IMR-90 (cell line): Measurements from ENCODE around the gene ELP6. TPM values are rescaled to one million over a fixed set of nuclear protein-coding genes. Genes with fewer than 3 reads are reported as not detected.

ENCODE experiments used
- ATAC-seq: fragments of 200-7000 bp; cut with Tn5 transposase; 2 replicates; pipeline ENCODE4 v1.9.1; 2020; ENCODE audit warnings: low read depth, mild to moderate bottlenecking, moderate library complexity
- BruUV-seq: library from RNA; stranded (reverse); fragments of 400-500 nt; replicated peaks from 2 replicates; lab custom pipeline; 2021; lab: Mats Ljungman, UMichigan
- CTCF ChIA-PET: fragments of 300-600 bp; formaldehyde crosslinking; extraction: SDS; loops from one replicate; lab custom pipeline; 2021; ENCODE audit warnings: antibody characterized with exemption; lab: Yijun Ruan, JAX
- POLR2A ChIA-PET: fragments of 300-600 bp; sonication (Branson Sonifier 250); formaldehyde crosslinking; loops from one replicate; lab custom pipeline; 2022; ENCODE audit warnings: antibody characterized with exemption; ENCODE audit not compliant: unreplicated experiment; lab: Charles Lee
- DNase-seq: peaks from one replicate; pipeline ENCODE4 v3.0.0; 2013
- H2AFZ ChIP-seq: replicated peaks from 2 replicates; pipeline ENCODE3; 2013; ENCODE audit warnings: low read length, mild to moderate bottlenecking; ENCODE audit not compliant: poor library complexity
- H2AK5ac ChIP-seq: 2 replicates; pipeline ENCODE4 v1.6.1; 2013; ENCODE audit warnings: low read depth, low read length, inconsistent platforms
- H2AK9ac ChIP-seq: replicated peaks from 2 replicates; pipeline ENCODE3; 2013; ENCODE audit warnings: mild to moderate bottlenecking, low read depth, low read length, moderate library complexity; ENCODE audit not compliant: poor library complexity
- H2BK120ac ChIP-seq: 2 replicates; pipeline ENCODE4 v1.6.1; 2013; ENCODE audit warnings: low read depth, low read length, inconsistent platforms
- H2BK15ac ChIP-seq: 3 replicates; pipeline ENCODE4 v1.6.1; 2013; ENCODE audit warnings: low read depth, low read length, inconsistent platforms
- H2BK20ac ChIP-seq: 2 replicates; pipeline ENCODE4 v1.6.1; 2013; ENCODE audit warnings: low read depth, mild to moderate bottlenecking, inconsistent platforms, low read length, moderate library complexity
- H2BK5ac ChIP-seq: 2 replicates; pipeline ENCODE4 v1.6.1; 2013; ENCODE audit warnings: mild to moderate bottlenecking, low read depth, low read length, inconsistent platforms; ENCODE audit not compliant: poor library complexity, severe bottlenecking
- H3K14ac ChIP-seq: replicated peaks from 2 replicates; pipeline ENCODE4 v1.6.1; 2013; ENCODE audit warnings: low read depth, low read length, inconsistent platforms
- H3K18ac ChIP-seq: 2 replicates; pipeline ENCODE4 v1.6.1; 2013; ENCODE audit warnings: low read depth, low read length, control low read depth
- H3K23ac ChIP-seq: 2 replicates; pipeline ENCODE4 v1.6.1; 2013; ENCODE audit warnings: low read depth, low read length, inconsistent platforms
- H3K27ac ChIP-seq: 2 replicates; pipeline ENCODE4 v1.5.1; 2013; ENCODE audit warnings: mild to moderate bottlenecking, control low read depth, low read length; ENCODE audit not compliant: insufficient read depth
- H3K27me3 ChIP-seq: 2 replicates; pipeline ENCODE4 v1.6.1; 2013; ENCODE audit warnings: low read length; ENCODE audit not compliant: control insufficient read depth, insufficient read depth
- H3K36me3 ChIP-seq: 2 replicates; pipeline ENCODE4 v1.6.1; 2013; ENCODE audit warnings: low read length, mixed read lengths; ENCODE audit not compliant: control insufficient read depth, insufficient read depth
- H3K4ac ChIP-seq: 2 replicates; pipeline ENCODE4 v1.6.1; 2013; ENCODE audit warnings: low read depth, low read length, inconsistent platforms
- H3K4me1 ChIP-seq: 2 replicates; pipeline ENCODE4 v1.6.1; 2013; ENCODE audit warnings: low read length, mixed read lengths; ENCODE audit not compliant: control insufficient read depth, insufficient read depth
- H3K4me2 ChIP-seq: 2 replicates; pipeline ENCODE4 v1.6.1; 2013; ENCODE audit warnings: low read depth, mild to moderate bottlenecking, control low read depth, low read length, moderate library complexity
- H3K4me3 ChIP-seq: 2 replicates; pipeline ENCODE4 v1.5.1; 2013; ENCODE audit warnings: low read depth, mild to moderate bottlenecking, control low read depth, low read length, moderate library complexity; ENCODE audit not compliant: insufficient read depth
- H3K56ac ChIP-seq: 2 replicates; pipeline ENCODE4 v1.6.1; 2013; ENCODE audit warnings: low read length, inconsistent platforms; ENCODE audit not compliant: insufficient read depth; ENCODE audit errors: extremely low read depth
- H3K79me1 ChIP-seq, 2 experiments: 2 replicates each; pipeline ENCODE4 v1.6.1; 2013; ENCODE audit warnings: low read length in 2 of 2, inconsistent platforms in 1 of 2, low read depth in 1 of 2
- H3K9ac ChIP-seq: 2 replicates; pipeline ENCODE4 v1.6.1; 2013; ENCODE audit warnings: low read depth, low read length, control low read depth
- H3K9me1 ChIP-seq: 2 replicates; pipeline ENCODE4 v1.6.1; 2013; ENCODE audit warnings: low read length, inconsistent platforms; ENCODE audit not compliant: insufficient read depth
- H3K9me3 ChIP-seq: 2 replicates; pipeline ENCODE4 v1.6.1; 2013; ENCODE audit warnings: low read length; ENCODE audit not compliant: control insufficient read depth, insufficient read depth
- H4K20me1 ChIP-seq: 2 replicates; pipeline ENCODE4 v1.6.1; 2013; ENCODE audit warnings: low read length, inconsistent platforms; ENCODE audit not compliant: insufficient read depth
- H4K5ac ChIP-seq: 2 replicates; pipeline ENCODE4 v1.6.1; 2013; ENCODE audit warnings: mild to moderate bottlenecking, low read depth, low read length, control low read depth
- H4K8ac ChIP-seq, 2 experiments: 2 replicates each; pipeline ENCODE4 v1.6.1; 2013; ENCODE audit warnings: low read depth in 2 of 2, low read length in 2 of 2, control low read depth in 1 of 2, inconsistent platforms in 1 of 2
- H4K91ac ChIP-seq: 2 replicates; pipeline ENCODE4 v1.6.1; 2013; ENCODE audit warnings: low read depth, low read length, inconsistent platforms; ENCODE audit not compliant: insufficient read depth
- CEBPB ChIP-seq: IDR thresholded peaks from 2 replicates; pipeline ENCODE4 v1.6.1; 2012; ENCODE audit warnings: low read depth, low read length, improper control_type of control experiment
- CHD1 ChIP-seq: IDR thresholded peaks from 2 replicates; pipeline ENCODE4 v1.6.1; 2012; ENCODE audit warnings: low read depth, low read length, improper control_type of control experiment
- ELK1 ChIP-seq: fragments of 150-350 bp; IDR thresholded peaks from 2 replicates; pipeline ENCODE4 v1.6.1; 2016; ENCODE audit warnings: low read depth, mild to moderate bottlenecking, low read length, moderate library complexity, borderline replicate concordance
- FOS ChIP-seq: fragments of 150-350 bp; IDR thresholded peaks from 2 replicates; pipeline ENCODE4 v1.6.1; 2016; ENCODE audit warnings: low read depth, low read length
- MAFK ChIP-seq: IDR thresholded peaks from 2 replicates; pipeline ENCODE4 v1.6.1; 2012; ENCODE audit warnings: low read depth, low read length, improper control_type of control experiment
- MAZ ChIP-seq: IDR thresholded peaks from 2 replicates; pipeline ENCODE4 v1.6.1; 2012; ENCODE audit warnings: low read depth, mild to moderate bottlenecking, low read length, improper control_type of control experiment, moderate library complexity, borderline replicate concordance
- MXI1 ChIP-seq: IDR thresholded peaks from 2 replicates; pipeline ENCODE4 v1.6.1; 2012; ENCODE audit warnings: low read depth, mild to moderate bottlenecking, low read length, moderate library complexity, borderline replicate concordance
- NFE2L2 ChIP-seq: fragments of 150-350 bp; IDR thresholded peaks from 2 replicates; pipeline ENCODE4 v1.6.1; 2016; ENCODE audit warnings: low read depth, mild to moderate bottlenecking, low read length
- RAD21 ChIP-seq: IDR thresholded peaks from 2 replicates; pipeline ENCODE4 v1.6.1; 2012; ENCODE audit warnings: low read length, improper control_type of control experiment
- RCOR1 ChIP-seq: IDR thresholded peaks from 2 replicates; pipeline ENCODE4 v1.6.1; 2012; ENCODE audit warnings: mild to moderate bottlenecking, low read length, improper control_type of control experiment; ENCODE audit not compliant: insufficient replicate concordance
- SMC3 ChIP-seq: fragments of 150-350 bp; IDR thresholded peaks from 2 replicates; pipeline ENCODE4 v1.6.1; 2016; ENCODE audit warnings: low read depth, mild to moderate bottlenecking, antibody characterized with exemption, low read length, moderate library complexity
- USF2 ChIP-seq: fragments of 150-350 bp; IDR thresholded peaks from 2 replicates; pipeline ENCODE4 v1.6.1; 2017; ENCODE audit warnings: mild to moderate bottlenecking, antibody characterized with exemption, low read length, low read depth
- WGBS, 2 experiments: methylation state at CpG; one replicate each; pipeline versions ENCODE4 v1.1.5 to v1.1.7; 2013; ENCODE audit warnings: missing lambda C conversion rate in 2 of 2; ENCODE audit not compliant: insufficient read length in 1 of 2; ENCODE audit errors: extremely low coverage in 2 of 2; 5-methylcytosine and 5-hydroxymethylcytosine counted together
- dilution Hi-C: fragments of 300-500 bp; cut with HindIII; formaldehyde crosslinking; loops from one replicate; pipeline ENCODE4 v1.14.3; 2018; ENCODE audit warnings: low sequenced_read_pairs; ENCODE audit not compliant: unreplicated experiment
- in situ Hi-C: fragments of 300-500 bp; cut with MboI; formaldehyde crosslinking; loops from 3 replicates; pipeline ENCODE4 v1.14.3; 2019; ENCODE audit warnings: low sequenced_read_pairs, inconsistent platforms, mixed read lengths
- intact Hi-C: fragments of 100-400 bp; cut with micrococcal nuclease; formaldehyde crosslinking; loops from 2 replicates; pipeline ENCODE4 v1.10.0; 2022
- polyA plus RNA-seq, 3 experiments: library from polyadenylated mRNA; depleted of rRNA; stranded (reverse); fragments of >200 nt; gene quantifications; 2 replicates each; pipeline ENCODE4 v1.2.3, GENCODE V29; 2012; ENCODE audit warnings: low replicate concordance in 1 of 3
- total RNA-seq: library from RNA; depleted of rRNA; stranded (reverse); fragments of >200 nt; gene quantifications from 2 replicates; pipeline ENCODE4 v1.2.3, GENCODE V29; 2012
- TF ChIP-seq, protein P1 (sequence below): conservative IDR thresholded peaks from 2 replicates; pipeline ENCODE4 v1.5.1; 2012; ENCODE audit warnings: mild to moderate bottlenecking, low read depth, low read length, improper control_type of control experiment

ELP6 gene
- total and polyA plus RNA-seq, 2 of the 4 experiments (the other 2 are of a cell fraction), result 31.4 to 44.9 TPM

- Histone ChIP-seq H3K9me3 (no peaks in the 10 kb centered on the region), H4K5ac (no peak overlapping the region), H2BK120ac (no peak overlapping the region), H3K14ac (no peak overlapping the region), H3K27ac (no peak overlapping the region), H2BK5ac (no peak overlapping the region), H2BK15ac (no peak overlapping the region), H3K4me3 (no peak overlapping the region), H2BK20ac (no peak overlapping the region), H4K91ac (no peak overlapping the region), H3K9ac (no peak overlapping the region), H3K4me2 (no peak overlapping the region), H3K23ac (no peak overlapping the region), H3K4me1 (no peaks in the 10 kb centered on the region; the same call in 1 of the 2 replicates), H3K27me3 (no peaks in the 10 kb centered on the region), H2AK9ac (no peak overlapping the region), H4K8ac (no peak overlapping the region), H3K9me1 (no peaks in the 10 kb centered on the region), H3K79me1 (peaks cover 0 to 10% of the 10 kb centered on the region in 2 experiments; a peak in 2 of 4 replicates), H3K18ac (no peak overlapping the region), H2AFZ (no peak overlapping the region), H2AK5ac (no peak overlapping the region), H4K20me1 (peaks cover 6% of the 10 kb centered on the region; the same call in 1 of the 2 replicates), H3K56ac (no peak overlapping the region), H3K4ac (no peak overlapping the region), H3K36me3 (no peaks in the 10 kb centered on the region)
- no CpG with 5 or more reads among the region's 2 CpGs for WGBS, 2 experiments
- ChIA-PET POLR2A (no interaction called here), CTCF (no interaction called here)
- ATAC-seq (no peak), DNase-seq (no peak)
- BruUV-seq, result no TSS peak
- intact Hi-C loops, result no loop called here
- in situ Hi-C loops, result loop anchor here (5.0 kb wide), 1 partner anchor 57 kb away; no protein-coding TSS in a partner anchor
- dilution Hi-C loops, result no loop called here
- TF ChIP-seq USF2 (no peak), MAFK (no peak), CHD1 (no peak), RCOR1 (no peak), MXI1 (no peak), CEBPB (no peak), NFE2L2 (no peak), ELK1 (no peak), MAZ (no peak), SMC3 (no peak), RAD21 (no peak), FOS (no peak)
- TF ChIP-seq, protein P1, sequence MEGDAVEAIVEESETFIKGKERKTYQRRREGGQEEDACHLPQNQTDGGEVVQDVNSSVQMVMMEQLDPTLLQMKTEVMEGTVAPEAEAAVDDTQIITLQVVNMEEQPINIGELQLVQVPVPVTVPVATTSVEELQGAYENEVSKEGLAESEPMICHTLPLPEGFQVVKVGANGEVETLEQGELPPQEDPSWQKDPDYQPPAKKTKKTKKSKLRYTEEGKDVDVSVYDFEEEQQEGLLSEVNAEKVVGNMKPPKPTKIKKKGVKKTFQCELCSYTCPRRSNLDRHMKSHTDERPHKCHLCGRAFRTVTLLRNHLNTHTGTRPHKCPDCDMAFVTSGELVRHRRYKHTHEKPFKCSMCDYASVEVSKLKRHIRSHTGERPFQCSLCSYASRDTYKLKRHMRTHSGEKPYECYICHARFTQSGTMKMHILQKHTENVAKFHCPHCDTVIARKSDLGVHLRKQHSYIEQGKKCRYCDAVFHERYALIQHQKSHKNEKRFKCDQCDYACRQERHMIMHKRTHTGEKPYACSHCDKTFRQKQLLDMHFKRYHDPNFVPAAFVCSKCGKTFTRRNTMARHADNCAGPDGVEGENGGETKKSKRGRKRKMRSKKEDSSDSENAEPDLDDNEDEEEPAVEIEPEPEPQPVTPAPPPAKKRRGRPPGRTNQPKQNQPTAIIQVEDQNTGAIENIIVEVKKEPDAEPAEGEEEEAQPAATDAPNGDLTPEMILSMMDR, result no peak
Observed at GRCh38 chr3:47479826-47480160, 33.7 kb downstream of the ELP6 start.
